ENCODE data around the gene GLRX. TPM values are rescaled to one million over a fixed set of nuclear protein-coding genes. Genes with fewer than 3 reads are reported as not detected.

GLRX gene
- total RNA-seq, 2 experiments from 2014 or later = 52.9 to 80.5 TPM

- intact Hi-C loops (cut with micrococcal nuclease; ENCODE audit: unreplicated experiment) = no loop called here
- BruUV-seq (replicated peaks) = no TSS peak
- POLR2A ChIA-PET = interaction anchor here (0.7 kb wide), 1 partner anchor 12 kb away, joined by 3 read pairs; no protein-coding TSS in a partner anchor
- no peak overlapping the region for H3K4me3 ChIP-seq (ENCODE audit: low read depth, low read length, poor library complexity, severe bottlenecking)
- no peak for DNase-seq (ENCODE audit: low spot score)
- no peak overlapping the region for H3K27ac ChIP-seq (ENCODE audit: low read depth, low read length, poor library complexity, severe bottlenecking)
- TF ChIP-seq CTCF (conservative IDR thresholded peaks at IDR 0.05; ENCODE audit: low read length) (no peak), EZH2phosphoT487 (IDR thresholded peaks at IDR 0.05; ENCODE audit: borderline replicate concordance, low read depth, low read length) (no peak)
- H3K9me2 ChIP-seq (ENCODE audit: insufficient read depth, low read length) = no peaks in the 10 kb centered on the region
- CTCF ChIA-PET (ENCODE audit: unreplicated experiment) = no interaction called here
- H3K79me2 ChIP-seq (ENCODE audit: insufficient read depth, low read depth, low read length) = no peaks in the 10 kb centered on the region
- no peak overlapping the region for H2AFZ ChIP-seq (ENCODE audit: low read length)
- no peaks in the 10 kb centered on the region for H4K20me1 ChIP-seq (ENCODE audit: insufficient read depth, low read length)
- no peaks in the 10 kb centered on the region for H3K9me3 ChIP-seq (ENCODE audit: low read length)
- no peaks in the 10 kb centered on the region for H3K4me1 ChIP-seq (ENCODE audit: insufficient read depth, low read length, poor library complexity, severe bottlenecking)
- H3K4me2 ChIP-seq (ENCODE audit: low read length) = no peak overlapping the region
- no peaks in the 10 kb centered on the region for H3K36me3 ChIP-seq (ENCODE audit: insufficient read depth, low read length)
These were observed 24.5 kb downstream of the GLRX start for GRCh38 chr5:95798048-95798447.

GRCh38 chr5:95797301-95797700 lies 25.2 kb downstream of the GLRX start:
- intact Hi-C loops (cut with micrococcal nuclease; ENCODE audit: unreplicated experiment) = no loop called here
- no TSS peak for BruUV-seq (replicated peaks)
- TF ChIP-seq CTCF (conservative IDR thresholded peaks at IDR 0.05; ENCODE audit: low read length) (no peak), EZH2phosphoT487 (IDR thresholded peaks at IDR 0.05; ENCODE audit: borderline replicate concordance, low read depth, low read length) (no peak)
- Histone ChIP-seq H3K4me3 (ENCODE audit: low read depth, low read length, poor library complexity, severe bottlenecking) (no peak overlapping the region), H3K9me3 (ENCODE audit: low read length) (no peaks in the 10 kb centered on the region), H3K27ac (ENCODE audit: low read depth, low read length, poor library complexity, severe bottlenecking) (no peak overlapping the region), H2AFZ (ENCODE audit: low read length) (no peak overlapping the region), H4K20me1 (ENCODE audit: insufficient read depth, low read length) (no peaks in the 10 kb centered on the region), H3K4me2 (ENCODE audit: low read length) (no peak overlapping the region), H3K36me3 (ENCODE audit: insufficient read depth, low read length) (no peaks in the 10 kb centered on the region), H3K79me2 (ENCODE audit: insufficient read depth, low read depth, low read length) (no peaks in the 10 kb centered on the region), H3K9me2 (ENCODE audit: insufficient read depth, low read length) (no peaks in the 10 kb centered on the region), H3K4me1 (ENCODE audit: insufficient read depth, low read length, poor library complexity, severe bottlenecking) (no peaks in the 10 kb centered on the region)
- DNase-seq (ENCODE audit: low spot score) = no peak
- CTCF ChIA-PET (ENCODE audit: unreplicated experiment) = no interaction called here
- POLR2A ChIA-PET = no interaction called here

- TF ChIP-seq CTCF (conservative IDR thresholded peaks at IDR 0.05; ENCODE audit: low read length) = no peak
- no peak for TF ChIP-seq EZH2phosphoT487 (IDR thresholded peaks at IDR 0.05; ENCODE audit: borderline replicate concordance, low read depth, low read length)
- peaks cover 7% of the 10 kb centered on the region for H3K4me1 ChIP-seq (ENCODE audit: insufficient read depth, low read length, poor library complexity, severe bottlenecking)
- CTCF ChIA-PET (ENCODE audit: unreplicated experiment) = no interaction called here
- no peaks in the 10 kb centered on the region for H3K9me2 ChIP-seq (ENCODE audit: insufficient read depth, low read length)
- intact Hi-C loops (cut with micrococcal nuclease; ENCODE audit: unreplicated experiment) = no loop called here
- POLR2A ChIA-PET = interaction anchor here (0.6 kb wide), 1 partner anchor 210 kb away, joined by 7 read pairs; no protein-coding TSS in a partner anchor
- H3K4me3 ChIP-seq (ENCODE audit: low read depth, low read length, poor library complexity, severe bottlenecking) = no peak overlapping the region
- no peaks in the 10 kb centered on the region for H3K79me2 ChIP-seq (ENCODE audit: insufficient read depth, low read depth, low read length)
- H3K9me3 ChIP-seq (ENCODE audit: low read length) = no peaks in the 10 kb centered on the region
- DNase-seq (ENCODE audit: low spot score) = no peak
- H2AFZ ChIP-seq (ENCODE audit: low read length) = no peak overlapping the region
- H4K20me1 ChIP-seq (ENCODE audit: insufficient read depth, low read length) = no peaks in the 10 kb centered on the region
- no peaks in the 10 kb centered on the region for H3K36me3 ChIP-seq (ENCODE audit: insufficient read depth, low read length)
- no peak overlapping the region for H3K27ac ChIP-seq (ENCODE audit: low read depth, low read length, poor library complexity, severe bottlenecking)
- H3K4me2 ChIP-seq (ENCODE audit: low read length) = no peak overlapping the region
- BruUV-seq (replicated peaks) = no TSS peak
These were observed 28.4 kb downstream of the GLRX start for GRCh38 chr5:95794070-95794516.
